Karpas-422 (cell line): ENCODE measurements around the gene DGKZ. TPM values are rescaled to one million over a fixed set of nuclear protein-coding genes. Genes with fewer than 3 reads are reported as not detected.

Experiments used
- DNase-seq: peaks from one replicate; pipeline ENCODE4 v3.0.0-alpha.2; 2015
- H2AFZ ChIP-seq: fragments of 200-600 bp; sonication (generic); 2 replicates; pipeline ENCODE4 v1.6.1; 2014; ENCODE audit warnings: antibody characterized with exemption, low read length, mixed read lengths
- H3K27ac ChIP-seq: fragments of 200-600 bp; sonication (generic); 2 replicates; pipeline ENCODE4 v1.5.1; 2014; ENCODE audit warnings: mild to moderate bottlenecking, low read length, moderate library complexity
- H3K27me3 ChIP-seq: fragments of 200-600 bp; sonication (generic); 2 replicates; pipeline ENCODE4 v1.6.1; 2014; ENCODE audit warnings: low read length, mixed read lengths
- H3K36me3 ChIP-seq: fragments of 200-600 bp; sonication (generic); 2 replicates; pipeline ENCODE4 v1.6.1; 2014; ENCODE audit warnings: low read length, mixed read lengths; ENCODE audit not compliant: insufficient read depth
- H3K4me1 ChIP-seq: fragments of 200-600 bp; sonication (generic); 2 replicates; pipeline ENCODE4 v1.6.1; 2014; ENCODE audit warnings: mild to moderate bottlenecking, low read length, mixed read lengths
- H3K4me2 ChIP-seq: fragments of 200-600 bp; sonication (generic); 2 replicates; pipeline ENCODE4 v1.6.1; 2014; ENCODE audit warnings: low read length, low read depth, mild to moderate bottlenecking; ENCODE audit not compliant: poor library complexity, severe bottlenecking
- H3K4me3 ChIP-seq: fragments of 200-600 bp; sonication (generic); 2 replicates; pipeline ENCODE4 v1.5.1; 2014; ENCODE audit warnings: mild to moderate bottlenecking, antibody characterized with exemption, low read length, mixed read lengths
- H3K79me2 ChIP-seq: fragments of 200-600 bp; sonication (generic); 2 replicates; pipeline ENCODE4 v1.6.1; 2014; ENCODE audit warnings: mild to moderate bottlenecking, low read length, mixed read lengths
- H3K9ac ChIP-seq: fragments of 200-600 bp; sonication (generic); 2 replicates; pipeline ENCODE4 v1.6.0; 2014; ENCODE audit warnings: low read length
- H3K9me2 ChIP-seq: fragments of 200-600 bp; sonication (generic), shearing (Covaris generic); replicated peaks from 2 replicates; pipeline ENCODE4 v1.6.0; 2014; ENCODE audit warnings: mild to moderate bottlenecking, low read length, moderate library complexity; ENCODE audit not compliant: insufficient read depth
- H3K9me3 ChIP-seq: fragments of 300-700, 200-600 bp; sonication (generic); 2 replicates; pipeline ENCODE4 v1.6.1; 2014; ENCODE audit warnings: low read length, mixed read lengths
- H4K20me1 ChIP-seq: fragments of 200-600 bp; sonication (generic); 2 replicates; pipeline ENCODE4 v1.6.1; 2014; ENCODE audit warnings: mild to moderate bottlenecking, antibody characterized with exemption, low read length, low read depth; ENCODE audit not compliant: insufficient read depth
- total RNA-seq: library from RNA; depleted of rRNA; stranded (reverse); fragments of >200 nt; shearing (Covaris generic); gene quantifications from 2 replicates; pipeline ENCODE4 v1.2.3, GENCODE V29; 2014; ENCODE audit warnings: low replicate concordance

The DGKZ gene
- total RNA-seq, 1 experiment from 2014 or later, result 59.4 TPM

- H3K4me3 ChIP-seq, result peak overlapping the region; percentile 99
- H2AFZ ChIP-seq, result no peak overlapping the region
- H3K9ac ChIP-seq, result peak overlapping the region; percentile 100
- no peaks in the 10 kb centered on the region for H3K9me3 ChIP-seq
- H3K9me2 ChIP-seq, result no peaks in the 10 kb centered on the region
- H3K36me3 ChIP-seq, result no peaks in the 10 kb centered on the region
- H3K27ac ChIP-seq, result peak overlapping the region; percentile 95
- peaks cover 73% of the 10 kb centered on the region for H3K79me2 ChIP-seq
- peak overlapping the region; percentile 99 for H3K4me2 ChIP-seq
- peak; percentile 47 for DNase-seq
- H4K20me1 ChIP-seq, result peaks cover 13% of the 10 kb centered on the region; the same call in 1 of the 2 replicates
- peaks cover 76% of the 10 kb centered on the region for H3K4me1 ChIP-seq
- no peaks in the 10 kb centered on the region for H3K27me3 ChIP-seq
These were observed 15.1 kb downstream of the DGKZ start for GRCh38 chr11:46362156-46363030.

- peak overlapping the region; percentile 99 for H3K4me2 ChIP-seq
- no peaks in the 10 kb centered on the region for H3K9me2 ChIP-seq
- no peak for DNase-seq
- peaks cover 80% of the 10 kb centered on the region for H3K4me1 ChIP-seq
- H2AFZ ChIP-seq, result no peak overlapping the region
- peak overlapping the region; percentile 99; the same call in 1 of the 2 replicates for H3K4me3 ChIP-seq
- peak overlapping the region; percentile 95 for H3K27ac ChIP-seq
- H3K9ac ChIP-seq, result peak overlapping the region; percentile 100
- no peaks in the 10 kb centered on the region for H3K27me3 ChIP-seq
- peaks cover 3% of the 10 kb centered on the region; the same call in 1 of the 2 replicates for H3K36me3 ChIP-seq
- H4K20me1 ChIP-seq, result peaks cover 13% of the 10 kb centered on the region; the same call in 1 of the 2 replicates
- H3K9me3 ChIP-seq, result no peaks in the 10 kb centered on the region
- peaks cover 70% of the 10 kb centered on the region for H3K79me2 ChIP-seq
These were observed 15.8 kb downstream of the DGKZ start for GRCh38 chr11:46363031-46363407.

GRCh38 chr11:46363455-46364005 lies 16.3 kb downstream of the DGKZ start:
- Histone ChIP-seq H3K9me3 (no peaks in the 10 kb centered on the region), H3K27me3 (no peaks in the 10 kb centered on the region), H3K4me2 (peak overlapping the region; percentile 99), H3K79me2 (peaks cover 70% of the 10 kb centered on the region), H3K9me2 (no peaks in the 10 kb centered on the region), H2AFZ (no peak overlapping the region), H3K4me3 (no peak overlapping the region), H3K27ac (peak overlapping the region; percentile 95; the same call in 1 of the 2 replicates), H4K20me1 (peaks cover 13% of the 10 kb centered on the region; the same call in 1 of the 2 replicates), H3K9ac (0 out of 2 replicates have a peak overlapping the region, but pooled peaks have one; percentile 100), H3K4me1 (peaks cover 80% of the 10 kb centered on the region), H3K36me3 (peaks cover 8% of the 10 kb centered on the region; the same call in 1 of the 2 replicates)
- no peak for DNase-seq

GRCh38 chr11:46364056-46364455 lies 16.8 kb downstream of the DGKZ start:
- Histone ChIP-seq H2AFZ (no peak overlapping the region), H4K20me1 (peaks cover 13% of the 10 kb centered on the region; the same call in 1 of the 2 replicates), H3K36me3 (peaks cover 10% of the 10 kb centered on the region; the same call in 1 of the 2 replicates), H3K4me1 (peaks cover 80% of the 10 kb centered on the region), H3K9me3 (no peaks in the 10 kb centered on the region), H3K4me2 (no peak overlapping the region), H3K9me2 (no peaks in the 10 kb centered on the region), H3K9ac (0 out of 2 replicates have a peak overlapping the region, but pooled peaks have one; percentile 41), H3K27ac (0 out of 2 replicates have a peak overlapping the region, but pooled peaks have one; percentile 61), H3K4me3 (no peak overlapping the region), H3K27me3 (no peaks in the 10 kb centered on the region), H3K79me2 (peaks cover 68% of the 10 kb centered on the region)
- no peak for DNase-seq

GRCh38 chr11:46364791-46365190 lies 17.5 kb downstream of the DGKZ start:
- H3K9me3 ChIP-seq, result no peaks in the 10 kb centered on the region
- no peaks in the 10 kb centered on the region for H3K9me2 ChIP-seq
- peaks cover 78% of the 10 kb centered on the region for H3K4me1 ChIP-seq
- H4K20me1 ChIP-seq, result peaks cover 13% of the 10 kb centered on the region; the same call in 1 of the 2 replicates
- peaks cover 65% of the 10 kb centered on the region for H3K79me2 ChIP-seq
- H3K4me3 ChIP-seq, result no peak overlapping the region
- peaks cover 10% of the 10 kb centered on the region; the same call in 1 of the 2 replicates for H3K36me3 ChIP-seq
- H2AFZ ChIP-seq, result no peak overlapping the region
- peak overlapping the region; percentile 61; the same call in 1 of the 2 replicates for H3K27ac ChIP-seq
- H3K27me3 ChIP-seq, result no peaks in the 10 kb centered on the region
- H3K4me2 ChIP-seq, result peak overlapping the region; percentile 23
- peak overlapping the region; percentile 41 for H3K9ac ChIP-seq
- DNase-seq, result no peak

- H3K27ac ChIP-seq, result no peak overlapping the region
- H3K27me3 ChIP-seq, result no peaks in the 10 kb centered on the region
- peaks cover 13% of the 10 kb centered on the region; the same call in 1 of the 2 replicates for H3K36me3 ChIP-seq
- no peak overlapping the region for H3K9ac ChIP-seq
- H3K9me3 ChIP-seq, result no peaks in the 10 kb centered on the region
- H3K4me3 ChIP-seq, result no peak overlapping the region
- peaks cover 52% of the 10 kb centered on the region for H3K79me2 ChIP-seq
- H3K4me1 ChIP-seq, result peaks cover 63% of the 10 kb centered on the region
- H2AFZ ChIP-seq, result no peak overlapping the region
- H4K20me1 ChIP-seq, result peaks cover 13% of the 10 kb centered on the region; the same call in 1 of the 2 replicates
- H3K4me2 ChIP-seq, result no peak overlapping the region
- H3K9me2 ChIP-seq, result no peaks in the 10 kb centered on the region
- DNase-seq, result no peak
These were observed 19.0 kb downstream of the DGKZ start for GRCh38 chr11:46366260-46366659.

- Histone ChIP-seq H4K20me1 (peaks cover 13% of the 10 kb centered on the region; the same call in 1 of the 2 replicates), H3K4me1 (peaks cover 59% of the 10 kb centered on the region)
- DNase-seq, result no peak
These were observed 19.4 kb downstream of the DGKZ start for GRCh38 chr11:46366661-46367161.

More at GRCh38 chr11:46366661-46367161, 19.4 kb downstream of the DGKZ start:
- Histone ChIP-seq H3K9ac (peak overlapping the region; percentile 18; the same call in 1 of the 2 replicates), H3K79me2 (peaks cover 48% of the 10 kb centered on the region), H3K4me3 (peak overlapping the region; percentile 32; the same call in 1 of the 2 replicates), H2AFZ (no peak overlapping the region), H3K9me3 (no peaks in the 10 kb centered on the region), H3K27ac (peak overlapping the region; percentile 60), H3K4me2 (peak overlapping the region; percentile 45), H3K36me3 (peaks cover 13% of the 10 kb centered on the region; the same call in 1 of the 2 replicates), H3K27me3 (no peaks in the 10 kb centered on the region), H3K9me2 (no peaks in the 10 kb centered on the region)
